ENCODE measurements around the gene LRMDA.

GRCh38 chr10:75828413-75828812 is 397.0 kb downstream of the LRMDA start:
- TF ChIP-seq POLR2A (IDR thresholded peaks at IDR 0.05) (no peak), CTCF (IDR thresholded peaks at IDR 0.05) (no peak)
